Activated CD8-positive, alpha-beta memory T cell treated with anti-CD3 and anti-CD28 coated beads, Interleukin-2, amount 50 U/mL, for 1 hour (primary cell): ENCODE data around the gene BBLN.

Experiments
- DNase-seq: peaks from one replicate; pipeline ENCODE4 v3.0.0-alpha.2; 2020; ENCODE audit errors: extremely low read depth

BBLN gene

GRCh38 chr9:128145536-128145935 is 14.5 kb upstream of the BBLN start:
- no peak for DNase-seq

- DNase-seq, result no peak
Observed at GRCh38 chr9:128145951-128146351, 14.1 kb upstream of the BBLN start.

GRCh38 chr9:128146591-128147120 is 13.4 kb upstream of the BBLN start:
- DNase-seq, result no peak

- DNase-seq, result no peak
Observed at GRCh38 chr9:128148509-128149000, 11.5 kb upstream of the BBLN start.

GRCh38 chr9:128149001-128149701 is 10.9 kb upstream of the BBLN start, which contains the start of gene LCN2:
Gene LCN2, plus strand, starts transcription at chr9:128149453. Its CDS starts 73 bp downstream, at chr9:128149526.
- no peak for DNase-seq

- no peak for DNase-seq
Observed at GRCh38 chr9:128149951-128150593, 10.0 kb upstream of the BBLN start.

- no peak for DNase-seq
Observed at GRCh38 chr9:128150594-128151308, 9.3 kb upstream of the BBLN start.

GRCh38 chr9:128151309-128152132 is 8.5 kb upstream of the BBLN start:
- DNase-seq, result no peak

- no peak for DNase-seq
Observed at GRCh38 chr9:128152133-128153059, 7.7 kb upstream of the BBLN start.

GRCh38 chr9:128153060-128153946 is 6.8 kb upstream of the BBLN start:
- DNase-seq, result no peak

GRCh38 chr9:128153947-128154695 is 5.9 kb upstream of the BBLN start:
- no peak for DNase-seq

GRCh38 chr9:128155736-128156500 is 4.1 kb upstream of the BBLN start:
- no peak for DNase-seq

- DNase-seq, result no peak
Observed at GRCh38 chr9:128159522-128159783, 612 bp upstream of the BBLN start.

GRCh38 chr9:128160603-128160987 is 530 bp downstream of the BBLN start:
- no peak for DNase-seq

- DNase-seq, result no peak
Observed at GRCh38 chr9:128161215-128161902, 1.3 kb downstream of the BBLN start.

- no peak for DNase-seq
Observed at GRCh38 chr9:128162215-128163026, 2.4 kb downstream of the BBLN start.

GRCh38 chr9:128163027-128163515 is 3.0 kb downstream of the BBLN start:
- DNase-seq, result no peak
